ENCODE data around the gene POMT1.
"Not testable (repeated sequence)": the region's sequence is repeated elsewhere in the genome, so short reads cannot be mapped to it uniquely, and the experiment has no call there.

Gene POMT1

DNA sequence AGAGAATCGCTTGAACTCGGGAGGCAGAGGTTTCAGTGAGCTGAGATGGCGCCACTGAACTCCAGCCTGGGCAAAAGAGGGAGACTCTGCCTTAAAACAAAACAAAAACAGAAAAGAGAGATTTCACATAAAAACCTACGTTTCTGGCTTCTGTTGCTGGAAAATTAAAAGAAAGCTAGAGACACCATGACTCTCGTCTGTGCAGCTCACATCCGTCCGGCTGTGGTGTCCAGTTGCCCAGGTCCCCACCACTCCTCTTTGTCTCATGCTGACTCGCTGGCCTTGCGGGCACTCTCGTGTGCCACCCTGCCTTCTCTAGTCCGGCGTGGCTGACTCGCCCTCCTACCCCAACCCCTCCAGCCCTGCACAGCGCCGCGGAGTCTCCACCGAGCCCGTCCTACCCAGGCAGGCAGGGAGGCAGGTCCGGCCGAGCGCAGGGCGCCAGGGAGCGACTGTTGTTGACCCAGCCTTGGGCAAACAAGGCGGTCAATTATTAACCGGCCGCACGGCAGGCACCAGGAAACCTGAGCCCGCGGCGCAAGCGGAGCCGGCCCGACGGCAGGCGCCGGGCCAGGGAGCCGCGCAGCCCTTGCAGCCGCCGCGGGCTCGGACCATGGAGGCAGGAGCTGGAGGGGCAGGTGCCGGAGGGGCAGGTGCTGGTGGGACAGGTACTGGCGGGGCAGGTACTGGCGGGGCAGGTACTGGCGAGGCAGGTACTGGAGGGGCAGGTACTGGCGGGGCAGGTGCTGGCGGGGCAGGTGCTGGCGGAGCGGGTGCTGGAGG, 42.5 kb downstream of the POMT1 start, which contains the start of gene PRRT1B:
TSS of gene PRRT1B (plus strand) at position 521 of the 783 bp plus-strand sequence. CDS start at position 614, 93 bp downstream.
- Histone ChIP-seq H3K9ac (ENCODE audit: low read length) (no peak within 1 kb of the TSS), H3K4me3 (ENCODE audit: low read length) (no peak within 1 kb of the TSS)
- TF ChIP-seq EZH2phosphoT487 (IDR thresholded peaks at IDR 0.05; ENCODE audit: low read depth): no peak
- no peak for TF ChIP-seq CTCF (IDR thresholded peaks at IDR 0.05; ENCODE audit: low read depth, low read length)

DNA sequence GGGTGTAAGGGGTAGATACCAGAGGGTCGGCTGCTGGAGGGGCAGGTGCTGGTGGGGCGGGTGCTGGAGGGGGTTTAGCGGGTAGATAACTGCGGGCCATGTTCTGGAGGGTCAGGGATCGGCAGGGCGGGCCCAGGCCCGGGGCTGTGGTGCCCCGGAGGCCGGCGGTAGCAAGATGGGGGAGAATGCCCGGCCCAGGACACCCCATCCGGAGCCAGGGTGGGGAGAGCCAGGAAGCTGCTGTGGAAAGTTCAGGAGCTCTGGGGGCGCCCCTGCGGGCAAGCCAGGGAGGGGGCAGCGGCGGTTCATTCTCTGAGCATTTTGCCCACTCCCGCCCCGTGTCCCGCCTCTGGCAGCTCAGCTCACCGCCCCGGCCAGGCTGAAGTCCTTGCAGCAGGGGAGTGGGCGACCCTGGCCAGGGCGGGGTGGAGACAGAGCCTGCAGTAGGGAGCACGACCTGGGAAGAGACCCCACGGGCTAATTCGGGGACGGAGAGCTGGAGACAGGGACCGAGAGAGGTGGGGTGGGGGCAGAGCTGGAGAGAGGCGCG, 43.1 kb downstream of the POMT1 start:
- H3K27me3 ChIP-seq (ENCODE audit: low read depth, low read length): no peaks in the 10 kb centered on the region
- H3K36me3 ChIP-seq (replicated peaks; ENCODE audit: low read depth, low read length): no peaks in the 10 kb centered on the region
- no peak overlapping the region for H3K27ac ChIP-seq (ENCODE audit: low read length)
- H3K9ac ChIP-seq (ENCODE audit: low read length): no peak overlapping the region
- no peaks in the 10 kb centered on the region for H3K4me1 ChIP-seq (ENCODE audit: low read length)
- H3K4me2 ChIP-seq (ENCODE audit: low read length): no peak overlapping the region
- no peaks in the 10 kb centered on the region for H4K20me1 ChIP-seq (ENCODE audit: insufficient read depth, low read length)
- TF ChIP-seq CTCF (IDR thresholded peaks at IDR 0.05; ENCODE audit: low read depth, low read length) (no peak), EZH2phosphoT487 (IDR thresholded peaks at IDR 0.05; ENCODE audit: low read depth) (no peak)
- no peaks in the 10 kb centered on the region for H3K79me2 ChIP-seq (ENCODE audit: low read length)
- no peak overlapping the region for H3K4me3 ChIP-seq (ENCODE audit: low read length)
- no peak overlapping the region for H2AFZ ChIP-seq (ENCODE audit: low read depth, low read length)
- peaks cover 11% of the 10 kb centered on the region for H3K9me3 ChIP-seq (ENCODE audit: insufficient read depth, low read length)

More for the DNA sequence above, 42.5 kb downstream of the POMT1 start, which contains the start of gene PRRT1B:
- Histone ChIP-seq H3K9me3 (ENCODE audit: insufficient read depth, low read length) (peaks cover 11% of the 10 kb centered on the region), H3K27me3 (ENCODE audit: low read depth, low read length) (no peaks in the 10 kb centered on the region), H3K4me2 (ENCODE audit: low read length) (no peak within 1 kb of the TSS), H2AFZ (ENCODE audit: low read depth, low read length) (no peak within 1 kb of the TSS), H3K27ac (ENCODE audit: low read length) (no peak within 1 kb of the TSS), H3K79me2 (ENCODE audit: low read length) (no peaks in the 10 kb centered on the region), H3K4me1 (ENCODE audit: low read length) (no peaks in the 10 kb centered on the region), H4K20me1 (ENCODE audit: insufficient read depth, low read length) (no peaks in the 10 kb centered on the region), H3K36me3 (replicated peaks; ENCODE audit: low read depth, low read length) (no peaks in the 10 kb centered on the region)

GRCh38 chr9:131546336-131547084, 43.8 kb downstream of the POMT1 start:
- Histone ChIP-seq H3K27ac (ENCODE audit: low read length) (no peak overlapping the region), H3K4me3 (ENCODE audit: low read length) (no peak overlapping the region), H3K9ac (ENCODE audit: low read length) (no peak overlapping the region), H3K4me2 (ENCODE audit: low read length) (no peak overlapping the region), H3K4me1 (ENCODE audit: low read length) (no peaks in the 10 kb centered on the region), H3K9me3 (ENCODE audit: insufficient read depth, low read length) (peaks cover 11% of the 10 kb centered on the region), H3K27me3 (ENCODE audit: low read depth, low read length) (no peaks in the 10 kb centered on the region), H2AFZ (ENCODE audit: low read depth, low read length) (no peak overlapping the region), H3K36me3 (replicated peaks; ENCODE audit: low read depth, low read length) (no peaks in the 10 kb centered on the region), H3K79me2 (ENCODE audit: low read length) (no peaks in the 10 kb centered on the region), H4K20me1 (ENCODE audit: insufficient read depth, low read length) (no peaks in the 10 kb centered on the region)
- TF ChIP-seq CTCF (IDR thresholded peaks at IDR 0.05; ENCODE audit: low read depth, low read length): no peak
- TF ChIP-seq EZH2phosphoT487 (IDR thresholded peaks at IDR 0.05; ENCODE audit: low read depth): no peak

GRCh38 chr9:131549186-131549585, 46.5 kb downstream of the POMT1 start:
- not testable (repeated sequence) for H2AFZ ChIP-seq (ENCODE audit: low read depth, low read length); H3K27me3 ChIP-seq (ENCODE audit: low read depth, low read length); H3K4me2 ChIP-seq (ENCODE audit: low read length); H3K9ac ChIP-seq (ENCODE audit: low read length); H3K4me3 ChIP-seq (ENCODE audit: low read length); H3K36me3 ChIP-seq (replicated peaks; ENCODE audit: low read depth, low read length); H3K79me2 ChIP-seq (ENCODE audit: low read length); H4K20me1 ChIP-seq (ENCODE audit: insufficient read depth, low read length); H3K9me3 ChIP-seq (ENCODE audit: insufficient read depth, low read length); H3K27ac ChIP-seq (ENCODE audit: low read length); H3K4me1 ChIP-seq (ENCODE audit: low read length)

DNA sequence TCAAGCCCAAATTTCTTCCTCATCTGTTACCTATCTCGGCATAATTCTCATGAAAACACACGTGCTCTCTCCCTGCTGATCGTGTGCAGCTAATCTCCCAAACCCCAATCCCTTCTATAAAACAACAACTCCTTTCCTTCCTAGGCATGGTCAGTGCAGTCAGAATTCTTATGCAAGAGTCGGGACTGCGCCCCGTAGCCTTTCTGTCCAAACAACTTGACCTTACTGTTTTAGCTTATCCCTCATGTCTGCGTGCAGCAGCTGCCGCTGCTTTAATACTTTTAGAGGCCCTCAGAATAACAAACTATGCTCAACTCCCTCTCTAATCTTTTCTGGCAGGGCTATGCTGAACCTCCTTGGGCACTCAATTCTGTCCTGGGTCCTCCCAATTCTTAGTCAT, 47.7 kb downstream of the POMT1 start:
- not testable (repeated sequence) for H3K9ac ChIP-seq (ENCODE audit: low read length); H3K4me2 ChIP-seq (ENCODE audit: low read length); H4K20me1 ChIP-seq (ENCODE audit: insufficient read depth, low read length); H3K4me3 ChIP-seq (ENCODE audit: low read length); H3K27me3 ChIP-seq (ENCODE audit: low read depth, low read length); H3K79me2 ChIP-seq (ENCODE audit: low read length); H2AFZ ChIP-seq (ENCODE audit: low read depth, low read length); H3K9me3 ChIP-seq (ENCODE audit: insufficient read depth, low read length); H3K4me1 ChIP-seq (ENCODE audit: low read length); H3K27ac ChIP-seq (ENCODE audit: low read length); H3K36me3 ChIP-seq (replicated peaks; ENCODE audit: low read depth, low read length)
